Thymus (tissue), 11 donors: Measurements from ENCODE around the gene HMGCLL1. TPM values are rescaled to one million over a fixed set of nuclear protein-coding genes. Genes with fewer than 3 reads are reported as not detected.

Source experiments
- DNase-seq, 9 donors: peaks; one replicate each; pipeline ENCODE4 v3.0.0-alpha.2; 2013; ENCODE audit warnings: low spot score in 9 of 9, low read depth in 6 of 9, missing footprints in 1 of 9
- H3K27ac ChIP-seq, 2 donors: one replicate each; pipeline ENCODE4 v1.5.1; 2013; ENCODE audit warnings: control low read depth in 1 of 2, low read depth in 1 of 2, low read length in 1 of 2, mild to moderate bottlenecking in 1 of 2, moderate library complexity in 1 of 2
- H3K27me3 ChIP-seq, 2 donors: one replicate each; pipeline ENCODE4 v1.5.1; 2013; ENCODE audit warnings: low read length in 1 of 2; ENCODE audit not compliant: control insufficient read depth in 2 of 2, insufficient read depth in 1 of 2
- H3K36me3 ChIP-seq, 2 donors: one replicate each; pipeline ENCODE4 v1.5.1; 2013; ENCODE audit warnings: low read length in 1 of 2, mild to moderate bottlenecking in 1 of 2, moderate library complexity in 1 of 2; ENCODE audit not compliant: control insufficient read depth in 2 of 2, insufficient read depth in 2 of 2
- H3K4me1 ChIP-seq, 2 donors: one replicate each; pipeline ENCODE4 v1.5.1; 2013; ENCODE audit warnings: low read length in 2 of 2; ENCODE audit not compliant: control insufficient read depth in 2 of 2, insufficient read depth in 2 of 2
- H3K4me3 ChIP-seq, 2 donors: one replicate each; pipeline ENCODE4 v1.5.1; 2013; ENCODE audit warnings: low read length in 2 of 2, control low read depth in 1 of 2, mild to moderate bottlenecking in 1 of 2
- H3K9me3 ChIP-seq, 2 donors: one replicate each; pipeline ENCODE4 v1.5.1; 2013; ENCODE audit warnings: low read length in 1 of 2, mild to moderate bottlenecking in 1 of 2; ENCODE audit not compliant: control insufficient read depth in 2 of 2, insufficient read depth in 1 of 2
- WGBS: extraction: QIAGEN DNeasy Blood & Tissue Kit; methylation state at CpG from one replicate; pipeline ENCODE4 v1.1.7; 2013; 5-methylcytosine and 5-hydroxymethylcytosine counted together
- polyA plus RNA-seq: library from polyadenylated mRNA; stranded (reverse); fragments of 200-250 nt; gene quantifications from one replicate; pipeline ENCODE4 v1.2.3, GENCODE V29; 2013
- total RNA-seq: library from RNA; stranded (reverse); fragments of 120-200 nt; gene quantifications from one replicate; pipeline ENCODE4 v1.2.4, GENCODE V29; 2013
- donor health status: healthy.

HMGCLL1 gene
- total and polyA plus RNA-seq, 2 donors = 0.34 to 0.42 TPM

- Histone ChIP-seq H3K9me3 (no peaks in the 10 kb centered on the region), H3K4me1 (no peaks in the 10 kb centered on the region), H3K27me3 (no peaks in the 10 kb centered on the region), H3K4me3 (no peak overlapping the region), H3K27ac (no peak overlapping the region), H3K36me3 (no peaks in the 10 kb centered on the region)
- DNase-seq = no peak
- 96% methylated on average over 4 of the region's 4 CpGs for WGBS
Observed at GRCh38 chr6:55543633-55544309, 35.2 kb downstream of the HMGCLL1 start.

- Histone ChIP-seq H3K9me3 (no peaks in the 10 kb centered on the region), H3K4me1 (no peaks in the 10 kb centered on the region), H3K27ac (no peak overlapping the region), H3K27me3 (no peaks in the 10 kb centered on the region), H3K36me3 (no peaks in the 10 kb centered on the region), H3K4me3 (no peak overlapping the region)
- DNase-seq = no peak
- 86% methylated on average over 1 of the region's 1 CpG for WGBS
Observed at GRCh38 chr6:55541024-55541423, 38.0 kb downstream of the HMGCLL1 start.

- 79% methylated on average over 2 of the region's 2 CpGs for WGBS
- Histone ChIP-seq H3K27ac (no peak overlapping the region), H3K4me3 (no peak overlapping the region), H3K36me3 (no peaks in the 10 kb centered on the region), H3K9me3 (no peaks in the 10 kb centered on the region), H3K4me1 (no peaks in the 10 kb centered on the region), H3K27me3 (no peaks in the 10 kb centered on the region)
- no peak for DNase-seq
Observed at GRCh38 chr6:55536391-55536956, 42.5 kb downstream of the HMGCLL1 start.

- H3K4me1 ChIP-seq = no peaks in the 10 kb centered on the region
- WGBS = 97% methylated on average over 2 of the region's 2 CpGs
- H3K27ac ChIP-seq = no peak overlapping the region
Observed at GRCh38 chr6:55531496-55531895, 47.5 kb downstream of the HMGCLL1 start.

DNA sequence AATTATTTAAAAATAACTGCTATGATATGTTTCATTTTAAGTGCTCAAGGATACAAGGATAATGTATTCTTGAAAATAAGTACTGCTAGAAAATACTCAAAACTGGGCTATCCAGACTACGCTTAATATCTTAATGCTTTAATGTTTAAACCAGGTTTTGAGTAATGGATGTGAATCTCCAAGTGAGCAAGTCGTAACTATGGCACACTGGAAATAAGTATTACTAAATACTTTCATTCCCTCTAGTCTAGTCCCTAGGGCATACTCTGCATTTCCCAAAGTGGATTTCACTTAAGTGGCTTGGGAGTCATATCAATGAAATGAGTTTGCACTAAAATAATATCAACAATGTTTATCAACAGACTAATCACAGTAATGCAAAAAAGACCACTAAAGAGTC is 48.1 kb downstream of the HMGCLL1 start:
- Histone ChIP-seq H3K4me1 (no peaks in the 10 kb centered on the region), H3K9me3 (no peaks in the 10 kb centered on the region), H3K4me3 (no peak overlapping the region), H3K36me3 (no peaks in the 10 kb centered on the region), H3K27ac (no peak overlapping the region), H3K27me3 (no peaks in the 10 kb centered on the region)
- WGBS = 95% methylated on average over 2 of the region's 2 CpGs
- DNase-seq = no peak

More at GRCh38 chr6:55531496-55531895, 47.5 kb downstream of the HMGCLL1 start:
- Histone ChIP-seq H3K27me3 (no peaks in the 10 kb centered on the region), H3K4me3 (no peak overlapping the region), H3K36me3 (no peaks in the 10 kb centered on the region), H3K9me3 (no peaks in the 10 kb centered on the region)
- DNase-seq = no peak

- Histone ChIP-seq H3K4me3 (no peak overlapping the region), H3K27ac (no peak overlapping the region), H3K4me1 (no peaks in the 10 kb centered on the region), H3K36me3 (no peaks in the 10 kb centered on the region), H3K27me3 (no peaks in the 10 kb centered on the region), H3K9me3 (no peaks in the 10 kb centered on the region)
- no peak for DNase-seq
- WGBS = 6% methylated on average over 1 of the region's 1 CpG
Observed at GRCh38 chr6:55528624-55529023, 50.4 kb downstream of the HMGCLL1 start.

- H3K9me3 ChIP-seq = no peaks in the 10 kb centered on the region
- no peak overlapping the region for H3K27ac ChIP-seq
- no peak for DNase-seq
- no peaks in the 10 kb centered on the region for H3K36me3 ChIP-seq
- no peaks in the 10 kb centered on the region for H3K4me1 ChIP-seq
- H3K4me3 ChIP-seq = no peak overlapping the region
- no peaks in the 10 kb centered on the region for H3K27me3 ChIP-seq
- WGBS = 91% methylated on average over 3 of the region's 3 CpGs
Observed at GRCh38 chr6:55524441-55524840, 54.6 kb downstream of the HMGCLL1 start.

- WGBS = 98% methylated on average over 4 of the region's 4 CpGs
- no peak overlapping the region for H3K27ac ChIP-seq
- H3K36me3 ChIP-seq = no peaks in the 10 kb centered on the region
- no peak for DNase-seq
- H3K27me3 ChIP-seq = no peaks in the 10 kb centered on the region
- H3K4me3 ChIP-seq = no peak overlapping the region
- H3K4me1 ChIP-seq = no peaks in the 10 kb centered on the region
- H3K9me3 ChIP-seq = no peaks in the 10 kb centered on the region
Observed at GRCh38 chr6:55518529-55519060, 60.4 kb downstream of the HMGCLL1 start.

DNA sequence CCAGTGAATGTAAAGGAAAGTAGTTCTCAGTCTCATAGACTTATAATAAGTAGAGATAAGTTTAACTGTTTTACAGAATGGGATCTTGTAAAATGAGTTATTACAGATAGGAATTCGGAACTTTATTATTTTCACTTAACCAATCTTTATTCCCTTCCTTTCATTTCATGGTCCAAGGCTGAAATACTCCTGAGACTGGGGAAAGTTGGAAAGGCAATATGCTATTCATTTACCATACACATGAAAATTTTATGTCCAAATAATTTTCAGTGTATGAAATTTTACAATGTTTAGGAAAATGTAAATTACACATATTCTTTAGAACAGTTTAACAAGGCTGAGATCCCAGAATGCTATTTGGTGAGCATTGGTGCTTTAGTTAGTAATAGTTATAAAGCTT is 62.3 kb downstream of the HMGCLL1 start:
- no peaks in the 10 kb centered on the region for H3K27me3 ChIP-seq
- no peak overlapping the region for H3K4me3 ChIP-seq
- H3K36me3 ChIP-seq = no peaks in the 10 kb centered on the region
- H3K9me3 ChIP-seq = no peaks in the 10 kb centered on the region
- WGBS = 92% methylated on average over 1 of the region's 1 CpG
- H3K27ac ChIP-seq = no peak overlapping the region
- H3K4me1 ChIP-seq = no peaks in the 10 kb centered on the region
- DNase-seq = no peak
